HG02588 (cell line): ENCODE measurements around the gene ROMO1.
"Not testable (repeated sequence)": the region's sequence is repeated elsewhere in the genome, so short reads cannot be mapped to it uniquely, and the experiment has no call there.

Source experiments
- ATAC-seq: cut with Tn5 transposase; IDR thresholded peaks from one replicate; pipeline ENCODE4 v1.9.1; 2021; ENCODE audit warnings: mild to moderate bottlenecking, moderate library complexity; ENCODE audit not compliant: unreplicated experiment

Gene ROMO1

DNA sequence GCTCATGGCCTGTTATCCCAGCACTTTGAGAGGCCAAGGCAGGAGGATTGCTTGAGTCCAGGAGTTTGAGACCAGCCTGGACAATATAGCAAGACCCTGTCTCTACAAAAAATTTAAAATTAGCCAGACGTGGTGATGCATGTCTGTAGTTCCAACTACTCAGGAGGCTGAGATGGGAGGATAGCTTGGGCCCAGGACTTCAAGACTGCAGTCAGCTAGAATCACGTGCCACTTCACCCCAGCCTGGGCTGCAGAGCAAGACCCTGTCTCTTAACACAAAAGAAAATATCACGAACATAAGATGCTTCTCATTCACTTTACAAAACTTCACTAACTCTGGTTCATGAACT is 45.3 kb downstream of the ROMO1 start:
- ATAC-seq, result not testable (repeated sequence)
